NCI-H2107 treated with DMSO at 0.1 percent for 48 hours (cell line): ENCODE results near the gene EVI2B.
"Not testable (repeated sequence)": the region's sequence is repeated elsewhere in the genome, so short reads cannot be mapped to it uniquely, and the experiment has no call there.

Experiments
- DNase-seq: peaks from one replicate; lab custom pipeline; 2025; ENCODE audit not compliant: unreplicated experiment; lab: John Stamatoyannopoulos, UW

The EVI2B gene

GRCh38 chr17:31310886-31311285, 3.0 kb downstream of the EVI2B start:
- no peak for DNase-seq

- DNase-seq, result no peak
Observed at GRCh38 chr17:31310260-31310659, 3.6 kb downstream of the EVI2B start.

- DNase-seq, result no peak
Observed at GRCh38 chr17:31309556-31309955, 4.3 kb downstream of the EVI2B start.

GRCh38 chr17:31308372-31309334, 5.2 kb downstream of the EVI2B start:
- no peak for DNase-seq

- no peak for DNase-seq
Observed at GRCh38 chr17:31307640-31308039, 6.2 kb downstream of the EVI2B start.

GRCh38 chr17:31299624-31300023, 14.2 kb downstream of the EVI2B start:
- no peak for DNase-seq

- DNase-seq, result no peak
Observed at GRCh38 chr17:31297090-31297489, 16.8 kb downstream of the EVI2B start, which contains the start of gene OMG. TSS of gene OMG (minus strand) at chr17:31297239. CDS start at chr17:31296331, 908 bp downstream.

- no peak for DNase-seq
Observed at GRCh38 chr17:31296142-31296541, 17.7 kb downstream of the EVI2B start.

- DNase-seq, result no peak
Observed at GRCh38 chr17:31295489-31295871, 18.4 kb downstream of the EVI2B start.

- no peak for DNase-seq
Observed at GRCh38 chr17:31294820-31295488, 18.9 kb downstream of the EVI2B start.

- DNase-seq, result no peak
Observed at GRCh38 chr17:31294231-31294630, 19.6 kb downstream of the EVI2B start.

- no peak for DNase-seq
Observed at GRCh38 chr17:31293581-31293980, 20.3 kb downstream of the EVI2B start.

- no peak for DNase-seq
Observed at GRCh38 chr17:31291820-31292219, 22.0 kb downstream of the EVI2B start.

- DNase-seq, result no peak
Observed at GRCh38 chr17:31289790-31290189, 24.1 kb downstream of the EVI2B start.

- DNase-seq, result not testable (repeated sequence)
Observed at GRCh38 chr17:31287932-31288331, 25.9 kb downstream of the EVI2B start.

GRCh38 chr17:31286587-31286986, 27.3 kb downstream of the EVI2B start:
- DNase-seq, result no peak

- no peak for DNase-seq
Observed at GRCh38 chr17:31283841-31284240, 30.0 kb downstream of the EVI2B start.

- DNase-seq, result no peak
Observed at GRCh38 chr17:31281061-31281460, 32.8 kb downstream of the EVI2B start.

GRCh38 chr17:31279401-31279800, 34.5 kb downstream of the EVI2B start:
- no peak for DNase-seq

GRCh38 chr17:31275116-31275515, 38.7 kb downstream of the EVI2B start:
- DNase-seq, result no peak

GRCh38 chr17:31274252-31274651, 39.6 kb downstream of the EVI2B start:
- peak; percentile 78 for DNase-seq

GRCh38 chr17:31273516-31273915, 40.3 kb downstream of the EVI2B start:
- DNase-seq, result no peak
